OCI-LY1 (cell line): Measurements from ENCODE around the gene PIGZ.

ENCODE experiments used
- H2AFZ ChIP-seq: fragments of 200-600 bp; sonication (generic), shearing (Covaris generic); 2 replicates; pipeline ENCODE4 v1.6.0; 2014; ENCODE audit warnings: antibody characterized with exemption, mild to moderate bottlenecking, low read length
- H3F3A ChIP-seq: fragments of 200-600 bp; sonication (generic), shearing (Covaris generic); 2 replicates; pipeline ENCODE4 v1.6.0; 2014; ENCODE audit warnings: mild to moderate bottlenecking, antibody characterized with exemption, low read length, moderate library complexity; ENCODE audit not compliant: insufficient read depth
- H3K27ac ChIP-seq: fragments of 200-600 bp; sonication (generic); 2 replicates; pipeline ENCODE4 v1.5.1; 2014; ENCODE audit warnings: low read length, mixed run types, mild to moderate bottlenecking, low read depth; ENCODE audit not compliant: poor library complexity, severe bottlenecking
- H3K27me3 ChIP-seq: fragments of 200-600 bp; sonication (generic); 2 replicates; pipeline ENCODE4 v1.6.0; 2014; ENCODE audit warnings: antibody characterized with exemption, mild to moderate bottlenecking, low read length, moderate library complexity; ENCODE audit not compliant: insufficient read depth
- H3K36me3 ChIP-seq: fragments of 200-600 bp; sonication (generic); 2 replicates; pipeline ENCODE4 v1.6.1; 2014; ENCODE audit warnings: mild to moderate bottlenecking, antibody characterized with exemption, low read length, moderate library complexity, mixed read lengths; ENCODE audit not compliant: insufficient read depth
- H3K4me1 ChIP-seq: fragments of 200-600 bp; sonication (generic); 2 replicates; pipeline ENCODE4 v1.5.1; 2014; ENCODE audit warnings: mild to moderate bottlenecking, low read length, moderate library complexity; ENCODE audit not compliant: insufficient read depth, severe bottlenecking
- H3K4me2 ChIP-seq: fragments of 200-600 bp; sonication (generic), shearing (Covaris generic); 2 replicates; pipeline ENCODE4 v1.6.1; 2014; ENCODE audit warnings: low read length
- H3K4me3 ChIP-seq: fragments of 200-600 bp; sonication (generic); 2 replicates; pipeline ENCODE4 v1.5.1; 2014; ENCODE audit warnings: low read length, low read depth, mild to moderate bottlenecking, mixed read lengths; ENCODE audit not compliant: poor library complexity, severe bottlenecking
- H3K79me2 ChIP-seq: fragments of 200-600 bp; shearing (Covaris generic); 2 replicates; pipeline ENCODE4 v1.6.1; 2016; ENCODE audit warnings: mixed run types, low read length, mixed read lengths; ENCODE audit not compliant: insufficient read depth
- H3K9ac ChIP-seq: fragments of 200-600 bp; sonication (generic), shearing (Covaris generic); 2 replicates; pipeline ENCODE4 v1.6.1; 2014; ENCODE audit warnings: mild to moderate bottlenecking, low read length, mixed read lengths
- H3K9me2 ChIP-seq: fragments of 200-600 bp; sonication (generic), shearing (Covaris generic); 2 replicates; pipeline ENCODE4 v1.6.1; 2014; ENCODE audit warnings: low read depth, mild to moderate bottlenecking, low read length, mixed read lengths
- H3K9me3 ChIP-seq: fragments of 200-600 bp; shearing (Covaris generic); 2 replicates; pipeline ENCODE4 v1.6.1; 2014; ENCODE audit warnings: low read length, mixed read lengths
- H4K20me1 ChIP-seq: fragments of 200-600 bp; sonication (generic), shearing (Covaris generic); 2 replicates; pipeline ENCODE4 v1.6.0; 2016; ENCODE audit warnings: mild to moderate bottlenecking, low read length; ENCODE audit not compliant: insufficient read depth
- CTCF ChIP-seq: fragments of 200-600 bp; sonication (generic), shearing (Covaris generic); IDR thresholded peaks from 2 replicates; pipeline ENCODE4 v1.5.1; 2017; ENCODE audit warnings: mild to moderate bottlenecking, antibody characterized with exemption, low read length, moderate library complexity, mixed read lengths
- EZH2 ChIP-seq: fragments of 200-600 bp; sonication (generic), shearing (Covaris generic); IDR thresholded peaks from 2 replicates; pipeline ENCODE4 v1.8.0; 2017; ENCODE audit warnings: borderline replicate concordance, mixed run types, mild to moderate bottlenecking, antibody characterized with exemption, low read length, moderate library complexity, mixed read lengths

The PIGZ gene

GRCh38 chr3:196971094-196971698 lies 2.6 kb upstream of the PIGZ start:
- Histone ChIP-seq H3K27me3 (peaks cover 15% of the 10 kb centered on the region; the same call in 1 of the 2 replicates), H3K9ac (no peak overlapping the region)

GRCh38 chr3:196970547-196971093 lies 2.0 kb upstream of the PIGZ start:
- Histone ChIP-seq H3K27me3 (peaks cover 15% of the 10 kb centered on the region; the same call in 1 of the 2 replicates), H3K9me3 (peaks cover 2% of the 10 kb centered on the region; the same call in 1 of the 2 replicates), H3K9ac (no peak overlapping the region), H3F3A (no peaks in the 10 kb centered on the region), H3K4me2 (peak overlapping the region; percentile 100; the same call in 1 of the 2 replicates), H3K36me3 (no peaks in the 10 kb centered on the region), H3K27ac (no peak overlapping the region), H4K20me1 (no peaks in the 10 kb centered on the region), H3K9me2 (no peaks in the 10 kb centered on the region), H2AFZ (no peak overlapping the region), H3K4me3 (no peak overlapping the region), H3K79me2 (no peaks in the 10 kb centered on the region), H3K4me1 (peaks cover 16% of the 10 kb centered on the region)
- TF ChIP-seq EZH2 (no peak), CTCF (no peak)

More at GRCh38 chr3:196971094-196971698, 2.6 kb upstream of the PIGZ start:
- Histone ChIP-seq H2AFZ (no peak overlapping the region), H3K27ac (no peak overlapping the region), H3K9me2 (no peaks in the 10 kb centered on the region), H3K4me1 (peaks cover 16% of the 10 kb centered on the region), H3K4me2 (no peak overlapping the region), H3K9me3 (peaks cover 2% of the 10 kb centered on the region; the same call in 1 of the 2 replicates), H4K20me1 (no peaks in the 10 kb centered on the region), H3K79me2 (no peaks in the 10 kb centered on the region), H3F3A (no peaks in the 10 kb centered on the region), H3K4me3 (no peak overlapping the region), H3K36me3 (no peaks in the 10 kb centered on the region)
- no peak for TF ChIP-seq EZH2
- no peak for TF ChIP-seq CTCF

GRCh38 chr3:196969660-196970546 lies 1.3 kb upstream of the PIGZ start:
- H3K4me3 ChIP-seq: peak overlapping the region; percentile 97
- TF ChIP-seq CTCF: peak; percentile 62
- 0 out of 2 replicates have a peak, but pooled peaks have one; percentile 63 for TF ChIP-seq EZH2
- H3F3A ChIP-seq: no peaks in the 10 kb centered on the region
- H3K4me2 ChIP-seq: peak overlapping the region; percentile 100
- no peaks in the 10 kb centered on the region for H3K9me2 ChIP-seq
- peaks cover 16% of the 10 kb centered on the region for H3K4me1 ChIP-seq
- peak overlapping the region; percentile 93 for H3K9ac ChIP-seq
- H3K27ac ChIP-seq: no peak overlapping the region
- no peaks in the 10 kb centered on the region for H4K20me1 ChIP-seq
- peaks cover 2% of the 10 kb centered on the region; the same call in 1 of the 2 replicates for H3K9me3 ChIP-seq
- H3K36me3 ChIP-seq: no peaks in the 10 kb centered on the region
- peaks cover 15% of the 10 kb centered on the region; the same call in 1 of the 2 replicates for H3K27me3 ChIP-seq
- H2AFZ ChIP-seq: peak overlapping the region; percentile 81; the same call in 1 of the 2 replicates
- H3K79me2 ChIP-seq: no peaks in the 10 kb centered on the region
